GM18511 (cell line): ENCODE measurements around the gene GMPPA.

Experiments used
- ATAC-seq: cut with Tn5 transposase; IDR thresholded peaks from one replicate; pipeline ENCODE4 v1.9.1; 2021; ENCODE audit warnings: mild to moderate bottlenecking, moderate library complexity; ENCODE audit not compliant: unreplicated experiment

The GMPPA gene

DNA sequence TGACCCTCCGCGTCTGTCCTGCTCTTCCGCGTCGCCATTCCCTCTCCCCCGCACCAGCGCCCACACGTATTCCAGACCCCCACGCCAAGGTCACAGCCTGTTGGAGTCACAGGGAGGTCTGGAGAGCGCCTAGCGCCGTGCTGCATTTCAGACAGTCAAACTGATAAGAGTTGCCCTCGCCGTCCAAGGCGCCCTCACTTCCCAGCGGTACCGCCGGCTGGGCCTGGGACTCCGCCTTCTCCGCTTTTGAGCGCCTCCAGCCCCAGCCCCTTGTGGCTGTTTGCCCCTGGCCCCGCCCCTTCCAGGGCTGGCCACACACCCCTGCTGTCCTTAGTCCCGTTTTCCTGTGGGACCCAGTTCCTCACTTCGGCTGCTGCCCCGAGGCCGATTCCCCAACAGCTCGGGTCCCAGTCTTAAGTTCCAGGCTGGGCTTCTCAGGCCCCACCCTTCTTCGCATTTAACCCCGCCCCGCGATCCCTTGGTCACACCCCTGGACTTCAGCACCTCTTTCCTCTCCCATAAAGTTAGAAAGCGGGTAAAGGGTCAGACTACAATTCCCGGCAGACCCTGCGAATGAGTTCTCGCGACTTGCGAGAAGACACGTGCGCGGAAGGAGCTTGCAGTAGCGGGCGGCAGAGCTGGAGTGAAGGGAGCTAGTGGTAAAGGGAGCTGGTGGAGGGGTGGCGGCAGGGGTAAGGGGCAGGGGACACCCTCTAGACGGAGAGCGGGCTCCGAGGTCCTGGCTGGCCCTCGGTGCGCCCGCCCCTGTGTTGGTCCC is at the start of gene GMPPA:
Gene GMPPA (plus strand): TSS at position 612 of the 778 bp plus-strand sequence. CDS start 1,085 bp downstream, outside the sequence.
- peak; percentile 94 for ATAC-seq

DNA sequence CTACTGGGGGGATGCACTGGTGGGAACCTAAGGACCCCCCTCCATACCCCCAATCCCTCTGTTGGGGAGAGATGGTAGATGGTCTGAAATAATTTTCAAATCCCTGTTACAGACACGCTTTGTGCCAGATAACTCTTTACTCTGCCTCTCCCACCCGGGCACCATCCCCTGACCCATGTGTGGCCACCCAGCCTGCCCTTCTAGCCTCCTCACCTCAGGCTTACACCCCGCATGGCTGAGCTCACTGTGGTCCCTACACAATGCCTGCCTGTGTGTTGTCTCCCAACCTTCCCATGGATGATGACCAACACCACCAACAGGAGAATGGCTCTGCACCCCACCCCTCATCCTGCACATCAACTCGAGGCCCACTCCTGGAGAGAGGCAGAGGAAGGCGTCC is 49.1 kb upstream of the GMPPA start:
- no peak for ATAC-seq

DNA sequence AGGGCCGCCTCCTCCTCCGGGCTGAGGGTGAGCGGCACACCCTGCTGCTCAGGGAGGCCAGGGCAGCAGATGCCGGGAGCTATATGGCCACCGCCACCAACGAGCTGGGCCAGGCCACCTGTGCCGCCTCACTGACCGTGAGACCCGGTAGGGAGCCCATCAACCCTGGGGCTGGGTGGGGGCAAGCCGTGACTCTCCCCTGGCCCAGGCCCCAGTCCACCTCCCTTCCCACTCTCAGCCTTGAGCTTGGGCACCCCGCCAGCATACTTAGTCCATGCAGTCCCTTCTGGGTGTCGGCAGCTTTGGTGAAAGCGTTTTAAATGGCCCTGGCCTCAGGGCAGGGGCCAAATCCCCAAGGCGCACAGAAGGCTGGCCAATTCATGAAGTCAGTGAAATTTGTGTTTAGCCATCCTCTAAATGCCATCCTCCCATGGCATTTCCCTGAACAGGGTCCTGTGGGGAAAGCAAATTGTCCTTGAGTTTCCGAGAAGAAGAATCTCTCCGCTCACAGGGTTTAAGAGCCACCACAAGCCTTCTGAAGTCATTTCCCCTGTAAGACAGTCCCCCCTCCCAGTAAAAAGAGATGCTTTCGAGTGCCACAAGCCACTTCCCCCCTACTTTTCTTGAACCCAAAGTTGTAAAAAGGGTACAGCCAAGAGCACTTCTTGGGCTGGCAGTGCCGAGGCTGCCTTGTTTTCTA is 46.9 kb upstream of the GMPPA start:
- ATAC-seq, result no peak

DNA sequence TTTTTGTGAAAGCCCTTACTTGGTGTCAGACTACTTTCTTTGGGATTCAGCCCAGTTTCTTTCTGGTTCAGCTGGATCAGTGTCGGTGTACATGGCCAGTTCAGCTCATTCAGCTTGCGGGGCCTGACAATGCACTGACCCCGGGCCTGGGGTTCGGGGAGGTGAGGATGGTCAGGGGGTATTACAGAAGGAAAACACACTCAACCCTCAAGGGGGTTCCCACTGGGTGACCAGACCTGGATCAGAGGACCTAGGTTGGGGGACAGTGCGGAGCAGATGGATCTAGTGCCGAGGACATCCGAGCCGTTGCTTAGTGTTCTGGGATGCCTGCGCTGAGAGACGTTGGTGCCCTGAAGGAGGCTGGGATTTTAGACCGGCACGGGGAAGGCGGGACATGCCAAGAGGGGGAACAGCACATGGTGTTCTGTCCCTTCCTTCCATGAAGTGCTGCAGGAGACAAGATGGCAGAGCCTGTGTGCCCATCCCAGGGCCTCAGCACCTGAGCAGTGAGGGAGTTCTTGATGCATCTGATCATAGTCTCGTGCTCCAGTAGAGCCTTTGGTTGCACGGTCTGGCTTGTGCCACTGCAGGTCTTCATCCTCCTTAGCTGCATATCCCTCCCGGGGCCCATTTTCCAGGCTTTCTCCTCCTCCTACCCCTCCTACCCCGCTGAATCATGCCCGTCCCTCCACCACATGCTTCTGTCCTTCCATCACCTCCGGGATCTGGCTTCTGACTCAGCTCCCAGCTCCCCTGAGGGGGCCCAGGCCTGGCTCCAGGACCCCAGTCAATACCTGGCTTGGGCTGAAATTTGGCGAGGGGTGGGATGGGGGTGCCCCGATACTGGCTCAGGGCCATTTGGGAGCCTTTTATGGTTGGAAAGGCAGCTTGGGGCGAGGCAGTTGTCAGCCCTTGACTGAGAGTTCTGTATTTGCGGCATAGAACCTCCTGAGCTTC is 46.1 kb upstream of the GMPPA start:
- ATAC-seq, result no peak

DNA sequence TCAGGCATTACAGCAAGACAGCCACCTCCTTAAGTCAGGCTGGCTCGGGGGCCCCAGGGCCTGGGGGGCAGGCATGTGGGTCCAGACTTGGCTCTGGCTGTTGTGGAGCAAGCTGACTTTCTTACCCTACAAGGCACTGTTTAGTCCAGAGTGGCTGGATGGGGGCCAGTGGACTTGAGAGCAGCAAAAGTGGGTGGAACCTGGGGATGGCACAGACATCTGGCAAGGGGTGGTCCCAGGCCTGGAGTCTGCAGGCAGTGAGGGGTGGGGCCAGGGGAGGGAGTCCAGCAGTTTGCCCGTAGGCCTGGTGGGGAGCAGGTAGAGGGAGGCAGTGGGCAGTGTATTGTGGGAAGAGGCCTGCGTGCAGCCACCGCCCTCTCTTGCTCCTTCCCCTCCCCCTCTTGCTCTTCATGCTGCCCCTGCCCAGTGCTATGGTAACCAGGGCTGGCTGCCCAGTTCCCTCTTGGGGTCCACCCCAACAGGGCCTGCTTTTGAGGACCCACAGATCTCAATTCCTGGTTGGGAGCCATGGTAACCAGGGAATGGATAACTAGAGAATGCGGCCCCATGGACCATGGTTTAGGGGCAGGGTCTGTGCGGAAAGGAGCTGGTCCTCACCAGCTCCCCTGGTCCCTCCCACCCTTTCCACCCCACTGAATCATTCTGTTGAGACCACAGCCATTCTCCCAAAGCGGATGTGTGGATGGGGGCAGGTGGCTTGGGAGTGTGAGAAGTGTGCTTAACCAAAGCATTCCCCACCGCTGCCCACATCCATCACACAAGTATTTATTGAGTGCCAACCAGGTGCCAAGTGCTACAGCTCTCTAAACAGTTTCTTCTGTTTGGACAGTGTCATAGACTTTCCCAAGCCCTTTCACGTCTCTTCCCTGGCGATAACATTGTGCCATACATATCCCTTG is 44.8 kb upstream of the GMPPA start:
- ATAC-seq, result no peak

DNA sequence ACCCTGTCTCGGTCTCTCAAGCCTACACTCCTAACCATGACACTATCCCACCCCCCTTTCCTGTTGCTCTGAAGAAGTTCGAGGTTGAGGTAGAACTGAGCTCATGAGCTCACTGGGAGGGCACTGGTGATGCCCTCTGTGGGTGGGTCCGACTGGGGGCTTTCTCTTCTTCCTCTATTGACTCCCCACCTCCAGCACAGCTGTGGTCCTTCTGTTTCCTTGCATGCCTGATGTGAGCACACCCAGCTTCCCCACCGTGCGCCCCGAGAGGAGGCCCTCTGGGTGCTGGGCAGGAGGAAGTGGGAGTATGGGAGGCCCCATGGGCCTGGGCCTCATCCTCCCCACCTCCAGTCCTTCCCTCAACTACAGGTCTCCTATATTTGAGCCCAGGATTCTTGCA is 43.1 kb upstream of the GMPPA start:
- no peak for ATAC-seq

DNA sequence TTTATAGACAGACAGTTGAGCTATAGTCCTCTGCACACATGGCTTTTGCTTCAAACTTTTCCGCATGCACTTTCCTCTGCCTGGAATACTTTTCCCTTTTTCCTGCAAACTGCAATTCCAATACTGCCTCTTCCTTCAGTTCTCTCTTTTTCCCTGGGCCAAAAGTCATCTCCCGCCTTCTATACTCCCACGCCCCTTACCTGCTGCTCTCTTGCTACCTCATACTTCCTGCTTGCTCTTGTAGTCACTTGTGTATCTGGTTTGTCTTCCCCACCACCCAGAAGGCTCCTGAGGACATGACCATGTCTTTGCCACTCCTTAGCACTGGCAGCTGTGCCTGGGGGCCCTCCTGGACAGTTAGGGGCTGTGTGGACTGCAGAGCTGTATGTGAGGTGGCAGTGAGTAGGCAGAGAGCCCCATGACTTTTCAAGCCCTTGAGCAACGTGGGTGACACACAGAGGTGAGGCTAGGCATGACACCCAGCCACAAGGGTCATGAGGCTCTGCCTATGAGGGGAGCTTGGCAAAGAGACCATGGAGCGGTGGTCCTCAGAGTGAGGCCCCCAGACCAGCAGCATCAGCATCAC is 40.8 kb upstream of the GMPPA start:
- ATAC-seq, result peak; percentile 60

DNA sequence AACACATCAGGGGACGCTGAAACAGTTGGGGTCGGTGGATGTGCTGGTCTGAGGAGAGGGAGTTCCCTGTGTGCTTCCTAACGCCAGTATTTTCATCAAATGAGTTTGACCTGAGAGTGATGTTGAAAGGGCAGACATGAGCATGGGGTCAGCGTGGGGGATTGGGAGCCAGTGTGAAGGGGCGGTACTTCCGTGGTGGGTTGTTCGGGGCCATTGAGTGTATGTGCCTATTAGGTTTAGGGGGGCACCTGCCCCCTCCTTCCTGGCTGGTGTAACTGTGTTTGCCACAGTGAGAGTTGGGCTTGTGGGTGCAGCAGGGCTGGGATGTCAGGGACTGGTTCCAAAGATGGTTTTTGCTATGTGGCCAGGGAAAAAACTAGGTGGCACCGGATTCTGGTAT is 39.7 kb upstream of the GMPPA start:
- ATAC-seq, result no peak

DNA sequence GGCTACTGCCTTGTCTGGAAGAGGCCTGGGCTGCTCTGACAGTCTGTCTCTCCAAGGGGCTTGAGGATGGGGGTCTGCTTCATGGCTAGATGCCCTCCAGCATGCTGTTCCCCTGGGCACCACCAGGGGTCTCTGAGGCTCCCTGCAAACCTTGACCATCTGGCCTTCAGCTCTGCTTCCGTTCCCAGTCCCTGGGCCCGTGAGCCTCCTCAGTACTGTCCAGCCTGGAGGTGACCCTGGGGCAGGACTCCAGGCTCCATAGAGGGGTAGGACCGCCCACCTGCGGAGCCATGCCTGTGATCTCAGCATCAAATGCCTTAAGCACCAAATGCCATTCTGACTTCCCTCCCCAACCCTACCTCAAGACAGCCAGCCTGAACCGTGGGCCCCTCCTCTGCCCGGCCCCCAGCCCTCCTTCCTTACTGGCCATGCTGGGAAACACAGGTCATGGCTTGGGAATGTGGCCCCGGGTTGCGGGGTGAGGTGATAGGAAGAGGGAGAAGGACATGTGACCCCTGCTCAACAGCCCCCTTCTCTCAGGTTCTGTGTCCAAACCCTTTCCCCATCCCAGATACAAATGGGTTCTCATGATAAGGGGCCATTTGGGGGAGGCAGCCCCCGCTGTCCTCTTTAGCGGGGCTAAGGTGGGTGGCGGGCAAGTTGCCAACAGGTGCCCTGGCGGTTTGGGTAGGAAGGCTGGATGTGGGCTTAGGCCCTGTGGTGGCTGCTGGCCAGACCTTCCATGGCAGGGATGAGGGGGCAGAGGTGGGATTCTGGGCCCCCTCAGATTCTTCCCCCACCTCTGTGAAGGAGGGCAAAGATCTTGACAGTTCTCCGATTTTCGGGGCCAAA is 39.0 kb upstream of the GMPPA start:
- ATAC-seq, result peak; percentile 75

DNA sequence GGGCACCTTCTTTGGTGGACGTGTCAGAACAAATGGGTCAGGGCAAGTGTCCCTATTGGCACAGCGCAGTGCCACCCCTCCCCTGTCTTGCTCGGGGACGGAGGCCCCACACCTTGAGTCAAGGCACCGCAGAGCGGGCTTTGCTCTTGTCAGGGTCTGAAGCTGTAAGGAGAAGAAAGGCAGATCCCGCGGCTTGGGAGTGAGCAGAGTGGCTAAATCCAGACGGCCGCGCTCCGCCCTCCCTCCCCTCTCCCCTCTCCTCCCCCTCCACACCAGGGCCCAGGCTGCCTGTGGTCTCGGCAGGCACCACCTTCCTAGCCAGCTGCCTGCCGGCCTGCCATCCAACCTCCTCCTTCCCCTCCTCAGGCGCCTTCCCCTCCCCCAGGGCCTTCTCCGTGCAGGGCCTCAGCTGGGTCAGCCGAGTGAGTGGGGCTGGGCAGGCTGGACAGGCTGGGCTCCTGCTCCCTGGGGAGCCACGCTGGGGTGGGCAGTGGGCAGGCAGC is 38.2 kb upstream of the GMPPA start:
- ATAC-seq, result no peak

DNA sequence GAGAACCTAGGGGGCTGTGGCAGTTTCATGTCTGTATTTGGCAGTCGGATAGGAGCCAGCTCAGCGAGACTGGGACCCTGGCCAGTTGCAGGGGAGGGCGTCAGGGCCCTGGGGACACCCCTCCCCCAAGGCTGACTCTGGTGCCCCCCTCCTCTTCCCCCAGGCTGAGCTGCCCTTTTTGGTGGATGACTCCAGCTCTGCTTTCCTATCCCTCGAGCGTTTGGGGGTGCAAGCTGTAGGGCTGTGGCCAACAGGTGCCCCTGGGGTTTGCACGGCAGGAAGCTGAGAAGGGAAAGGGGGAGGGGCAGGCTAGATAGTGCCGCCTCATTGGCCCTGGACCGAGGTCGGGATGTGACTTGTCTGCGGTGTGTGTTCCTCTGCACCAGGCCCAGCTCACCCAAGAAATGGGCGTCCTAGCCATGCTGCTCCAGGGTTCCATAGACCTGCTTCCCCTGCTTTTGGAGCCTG is 37.6 kb upstream of the GMPPA start:
- no peak for ATAC-seq

DNA sequence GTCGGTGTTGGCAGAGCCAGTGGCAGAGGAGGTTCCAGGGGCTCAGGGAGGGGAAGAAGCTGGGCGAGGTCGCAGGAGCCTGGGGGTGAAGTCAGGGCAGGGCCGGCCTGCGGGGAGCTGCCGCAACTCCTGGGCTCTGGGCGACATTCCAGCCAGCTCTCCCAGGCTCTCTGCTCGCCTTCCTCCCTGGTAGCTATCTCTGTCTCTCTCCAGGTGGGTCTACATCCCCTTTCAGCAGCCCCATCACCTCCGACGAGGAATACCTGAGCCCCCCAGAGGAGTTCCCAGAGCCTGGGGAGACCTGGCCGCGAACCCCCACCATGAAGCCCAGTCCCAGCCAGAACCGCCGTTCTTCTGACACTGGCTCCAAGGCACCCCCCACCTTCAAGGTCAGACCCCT is 37.0 kb upstream of the GMPPA start:
- ATAC-seq, result no peak

DNA sequence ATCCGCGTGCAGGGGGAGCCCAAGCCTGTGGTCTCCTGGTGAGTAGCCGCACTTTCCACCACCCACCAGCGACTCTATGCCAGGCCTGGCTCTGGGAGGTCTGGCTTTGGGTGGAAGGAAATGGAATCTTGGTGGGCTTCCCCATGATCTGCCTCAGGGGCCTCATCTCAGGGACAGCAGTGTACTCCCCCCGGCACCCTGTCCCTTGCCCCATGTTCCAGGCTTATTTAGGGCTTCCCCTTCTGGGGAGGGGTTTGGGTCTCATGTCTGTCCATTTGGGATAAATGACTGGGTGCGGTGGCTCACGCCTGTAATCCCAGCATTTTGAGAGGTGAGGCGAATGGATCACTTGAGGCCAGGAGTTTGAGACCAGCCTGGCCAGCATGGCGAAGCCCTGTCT is 36.3 kb upstream of the GMPPA start:
- ATAC-seq, result no peak

DNA sequence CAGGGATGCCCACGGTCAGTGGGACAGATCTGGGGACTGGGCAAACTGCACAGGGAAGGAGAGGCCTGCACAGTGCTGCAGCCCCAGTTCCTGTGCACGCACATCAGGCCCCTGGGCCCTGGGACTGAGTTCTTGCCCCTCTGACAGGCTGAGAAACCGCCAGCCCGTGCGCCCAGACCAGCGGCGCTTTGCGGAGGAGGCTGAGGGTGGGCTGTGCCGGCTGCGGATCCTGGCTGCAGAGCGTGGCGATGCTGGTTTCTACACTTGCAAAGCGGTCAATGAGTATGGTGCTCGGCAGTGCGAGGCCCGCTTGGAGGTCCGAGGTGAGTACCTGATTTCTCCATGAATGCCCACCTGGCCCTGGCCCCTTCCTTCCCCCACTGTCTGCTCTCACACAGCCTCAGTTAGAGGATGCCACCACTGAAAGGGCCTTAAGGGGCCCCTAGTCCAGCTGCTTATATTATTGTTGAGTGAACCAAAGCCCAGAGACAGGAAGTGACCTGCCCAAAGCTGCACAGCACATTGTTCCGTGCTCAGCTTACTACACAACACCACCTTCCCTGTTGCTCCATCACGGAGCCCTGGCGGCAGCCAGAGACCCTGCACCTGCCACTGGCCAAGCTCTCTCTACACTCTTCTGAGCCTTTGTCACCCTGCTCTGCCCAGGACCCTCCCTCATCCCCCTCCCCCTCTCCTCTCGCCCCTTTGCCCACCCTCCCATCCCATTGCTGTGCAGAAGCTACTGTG is 34.2 kb upstream of the GMPPA start:
- no peak for ATAC-seq

DNA sequence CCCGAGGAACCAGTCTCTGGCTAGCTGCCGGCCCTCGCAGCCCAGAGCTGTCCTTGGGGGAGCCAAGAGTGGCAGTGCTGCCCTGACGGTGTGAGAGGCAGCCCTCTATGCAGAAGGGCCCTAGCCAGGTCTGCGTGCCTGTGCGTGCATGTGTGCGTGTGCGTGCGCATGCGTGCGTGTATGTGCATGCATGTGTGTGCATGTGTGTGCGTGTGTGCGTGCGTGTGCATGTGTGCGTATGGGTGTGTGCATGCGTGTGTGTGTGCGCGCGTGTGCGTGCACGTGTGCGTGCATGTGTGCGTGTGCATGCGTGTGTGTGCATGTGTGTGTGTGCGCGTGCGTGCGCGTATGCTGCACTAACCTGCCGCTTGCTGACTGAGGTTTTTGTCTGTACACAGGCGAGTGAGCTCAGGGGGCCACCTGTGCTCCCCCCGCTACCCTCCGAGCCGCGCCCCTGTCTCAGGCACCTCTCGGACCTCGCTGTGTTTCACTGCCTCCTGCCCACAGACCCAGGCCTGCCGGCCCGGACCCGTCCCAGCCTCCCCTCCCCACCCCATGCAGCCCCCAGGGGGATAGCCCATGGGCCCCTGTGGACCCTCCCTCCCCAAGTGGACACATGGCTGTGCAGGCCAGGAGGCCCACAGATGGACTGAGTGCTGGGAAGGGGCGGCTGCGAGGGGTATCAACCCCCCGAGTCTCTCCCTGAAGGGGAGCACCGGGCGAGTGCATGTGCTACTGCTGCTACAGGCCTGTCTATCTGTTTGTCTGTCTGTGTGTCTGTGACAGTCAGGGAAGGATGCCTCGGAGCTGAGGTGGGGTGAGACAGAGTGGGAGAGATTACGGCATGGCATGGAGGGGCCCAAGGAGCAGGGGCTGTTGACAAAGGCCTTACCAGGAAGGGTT is 32.8 kb upstream of the GMPPA start:
- ATAC-seq, result no peak

DNA sequence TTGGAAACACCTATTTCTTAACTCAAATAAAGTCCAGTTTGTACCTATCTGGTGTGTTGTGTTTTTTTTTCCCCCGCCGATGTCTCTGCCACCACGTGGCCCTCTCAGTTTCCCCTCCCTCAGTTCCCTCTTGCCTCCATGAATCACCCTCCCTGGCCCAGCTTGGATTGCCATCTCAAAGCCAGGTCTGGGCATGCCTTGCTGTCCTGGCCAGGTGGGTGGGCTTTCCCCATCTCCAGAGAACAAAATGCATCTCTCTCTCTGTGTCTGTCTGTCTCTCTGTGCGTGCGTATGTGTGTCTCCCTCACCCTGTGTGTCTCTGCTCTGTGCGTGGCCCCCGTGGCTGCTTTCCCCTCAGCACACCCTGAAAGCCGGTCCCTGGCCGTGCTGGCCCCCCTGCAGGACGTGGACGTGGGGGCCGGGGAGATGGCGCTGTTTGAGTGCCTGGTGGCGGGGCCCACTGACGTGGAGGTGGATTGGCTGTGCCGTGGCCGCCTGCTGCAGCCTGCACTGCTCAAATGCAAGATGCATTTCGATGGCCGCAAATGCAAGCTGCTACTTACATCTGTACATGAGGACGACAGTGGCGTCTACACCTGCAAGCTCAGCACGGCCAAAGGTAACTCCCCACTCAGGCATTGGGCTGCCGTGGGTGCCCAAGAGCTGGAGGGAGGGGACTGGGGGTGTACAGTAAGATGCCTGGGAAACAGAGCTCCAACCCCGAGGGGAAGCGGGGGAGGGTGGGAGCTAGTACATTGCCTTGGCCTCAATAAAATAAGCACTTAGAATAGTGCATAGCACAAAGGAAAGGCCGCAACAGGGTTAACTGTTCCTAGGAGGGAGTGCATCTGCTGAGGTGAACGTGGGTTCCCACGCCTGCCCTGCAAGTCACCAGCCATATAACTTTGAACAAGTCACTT is 31.6 kb upstream of the GMPPA start:
- ATAC-seq, result no peak
